Upper lobe of right lung (tissue), 1 donor: ENCODE data around the gene UPB1. TPM values are rescaled to one million over a fixed set of nuclear protein-coding genes. Genes with fewer than 3 reads are reported as not detected.

Experiments
- ATAC-seq: fragments of 200-7000 bp; cut with Tn5 transposase; one replicate; pipeline ENCODE4 v1.9.1; 2020; ENCODE audit warnings: mild to moderate bottlenecking, moderate library complexity
- DNase-seq: peaks from one replicate; pipeline ENCODE4 v3.0.0-alpha.2; 2020
- H3K27ac ChIP-seq: fragments of 200-600 bp; one replicate; pipeline ENCODE4 v1.8.0; 2022
- H3K27me3 ChIP-seq: fragments of 200-600 bp; one replicate; pipeline ENCODE4 v1.8.0; 2022; ENCODE audit warnings: mild to moderate bottlenecking
- H3K36me3 ChIP-seq: fragments of 200-600 bp; one replicate; pipeline ENCODE4 v1.8.0; 2022
- H3K4me1 ChIP-seq: fragments of 200-600 bp; one replicate; pipeline ENCODE4 v1.8.0; 2022
- H3K4me3 ChIP-seq: fragments of 200-600 bp; one replicate; pipeline ENCODE4 v1.8.0; 2022; ENCODE audit warnings: mild to moderate bottlenecking
- H3K9me3 ChIP-seq: fragments of 200-600 bp; one replicate; pipeline ENCODE4 v1.8.0; 2022
- CTCF ChIP-seq: fragments of 200-600 bp; IDR thresholded peaks from one replicate; pipeline ENCODE4 v1.8.0; 2022; ENCODE audit warnings: antibody characterized with exemption
- intact Hi-C: fragments of 100-400 bp; cut with DNase I; formaldehyde crosslinking; loops from one replicate; pipeline ENCODE4 v1.11.0; 2022
- total RNA-seq: library from RNA; stranded (reverse); fragmentation: NEBNext Ultra II Directional; extraction: Animal tissue kit (Norgen Biotek cat#: 25700); gene quantifications from one replicate; pipeline ENCODE4 v1.2.1, GENCODE V29; 2021
- donor health status: DM: no; HTN: yes; CAD: no; lungs with severe emphysema.

UPB1 gene
- total RNA-seq, 1 donor from 2014 or later: 1.5 TPM

- no peak for ATAC-seq
- no peak for TF ChIP-seq CTCF
- intact Hi-C loops: no loop called here
- Histone ChIP-seq H3K4me1 (peaks cover 43% of the 10 kb centered on the region), H3K4me3 (peak overlapping the region; percentile 86), H3K27me3 (no peaks in the 10 kb centered on the region), H3K27ac (peak overlapping the region; percentile 91), H3K9me3 (no peaks in the 10 kb centered on the region), H3K36me3 (peaks cover 19% of the 10 kb centered on the region)
- DNase-seq: no peak
Measured at GRCh38 chr22:24553597-24554312, 58.6 kb downstream of the UPB1 start.

GRCh38 chr22:24554313-24555164 is 59.4 kb downstream of the UPB1 start, which contains the start of gene GUCD1:
TSS of gene GUCD1 (minus strand) at chr22:24555138. CDS start at chr22:24554991, 147 bp downstream.
- peak within 1 kb of the TSS; percentile 86 for H3K4me3 ChIP-seq
- ATAC-seq: no peak
- TF ChIP-seq CTCF: no peak
- H3K4me1 ChIP-seq: peaks cover 43% of the 10 kb centered on the region
- intact Hi-C loops: no loop called here
- peak within 1 kb of the TSS; percentile 96 for H3K27ac ChIP-seq
- H3K36me3 ChIP-seq: peaks cover 27% of the 10 kb centered on the region
- no peaks in the 10 kb centered on the region for H3K27me3 ChIP-seq
- DNase-seq: no peak
- H3K9me3 ChIP-seq: no peaks in the 10 kb centered on the region

GRCh38 chr22:24555165-24556039 is 60.3 kb downstream of the UPB1 start, which contains the start of gene SNRPD3:
TSS of gene SNRPD3 (plus strand) at chr22:24555999. CDS start at chr22:24557675, 1,676 bp downstream.
- Histone ChIP-seq H3K9me3 (no peaks in the 10 kb centered on the region), H3K27me3 (no peaks in the 10 kb centered on the region), H3K4me1 (peaks cover 43% of the 10 kb centered on the region), H3K36me3 (peaks cover 29% of the 10 kb centered on the region), H3K4me3 (peak within 1 kb of the TSS; percentile 86), H3K27ac (peak within 1 kb of the TSS; percentile 96)
- intact Hi-C loops: no loop called here
- DNase-seq (peak; percentile 100), ATAC-seq (peak; percentile 94)
- TF ChIP-seq CTCF: peak; percentile 26

- H3K27ac ChIP-seq: no peak overlapping the region
- intact Hi-C loops: no loop called here
- H3K4me3 ChIP-seq: no peak overlapping the region
- no peaks in the 10 kb centered on the region for H3K9me3 ChIP-seq
- ATAC-seq: no peak
- TF ChIP-seq CTCF: no peak
- no peaks in the 10 kb centered on the region for H3K27me3 ChIP-seq
- peaks cover 47% of the 10 kb centered on the region for H3K36me3 ChIP-seq
- peaks cover 28% of the 10 kb centered on the region for H3K4me1 ChIP-seq
- no peak for DNase-seq
Measured at GRCh38 chr22:24559471-24559870, 64.3 kb downstream of the UPB1 start.

- no peaks in the 10 kb centered on the region for H3K9me3 ChIP-seq
- H3K27ac ChIP-seq: no peak overlapping the region
- ATAC-seq: no peak
- TF ChIP-seq CTCF: no peak
- intact Hi-C loops: no loop called here
- DNase-seq: no peak
- peaks cover 44% of the 10 kb centered on the region for H3K36me3 ChIP-seq
- H3K4me3 ChIP-seq: no peak overlapping the region
- H3K4me1 ChIP-seq: peaks cover 31% of the 10 kb centered on the region
- H3K27me3 ChIP-seq: no peaks in the 10 kb centered on the region
Measured at GRCh38 chr22:24563246-24563645, 68.1 kb downstream of the UPB1 start.
